ENCODE data around the gene NPHS1. TPM values are rescaled to one million over a fixed set of nuclear protein-coding genes. Genes with fewer than 3 reads are reported as not detected.
"Not testable (repeated sequence)": the region's sequence is repeated elsewhere in the genome, so short reads cannot be mapped to it uniquely, and the experiment has no call there.

NPHS1 gene
- total RNA-seq, 1 donor from 2014 or later = 0.92 TPM

- peak; percentile 61 for DNase-seq (ENCODE audit: low read depth)
- no peak for TF ChIP-seq CTCF (IDR thresholded peaks at IDR 0.05; ENCODE audit: insufficient read depth, low read length, poor library complexity, severe bottlenecking)
- H3K4me3 ChIP-seq (ENCODE audit: low read depth, low read length) = no peak overlapping the region
- H3K27me3 ChIP-seq (ENCODE audit: control insufficient read depth, insufficient read depth, low read length) = peaks cover 7% of the 10 kb centered on the region
- no peaks in the 10 kb centered on the region for H3K36me3 ChIP-seq (ENCODE audit: control insufficient read depth, insufficient read depth, low read length)
These were observed 27.5 kb upstream of the NPHS1 start for GRCh38 chr19:35879770-35880317.

DNA sequence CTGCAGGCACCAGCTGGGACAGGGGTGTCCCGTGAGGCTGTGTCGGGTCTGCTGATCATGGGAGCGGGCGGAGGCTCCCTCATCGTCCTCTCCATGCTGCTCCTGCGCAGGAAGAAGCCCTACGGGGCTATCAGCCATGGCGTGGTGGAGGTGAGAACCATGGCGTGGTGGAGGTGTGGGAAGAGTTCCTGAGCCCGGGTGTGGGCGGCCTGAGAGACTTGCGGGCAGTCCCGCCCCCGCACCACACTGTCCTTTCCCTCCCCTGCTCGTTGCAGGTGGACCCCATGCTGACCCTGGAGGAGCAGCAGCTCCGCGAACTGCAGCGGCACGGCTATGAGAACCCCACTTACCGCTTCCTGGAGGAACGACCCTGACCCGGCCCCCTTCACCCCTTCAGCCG is 26.8 kb upstream of the NPHS1 start:
- Histone ChIP-seq H3K4me3 (ENCODE audit: low read depth, low read length) (no peak overlapping the region), H3K36me3 (ENCODE audit: control insufficient read depth, insufficient read depth, low read length) (no peaks in the 10 kb centered on the region), H3K27me3 (ENCODE audit: control insufficient read depth, insufficient read depth, low read length) (peaks cover 7% of the 10 kb centered on the region)
- DNase-seq (ENCODE audit: low read depth) = no peak
- TF ChIP-seq CTCF (IDR thresholded peaks at IDR 0.05; ENCODE audit: insufficient read depth, low read length, poor library complexity, severe bottlenecking) = no peak

- Histone ChIP-seq H3K4me3 (ENCODE audit: low read depth, low read length) (no peak overlapping the region), H3K36me3 (ENCODE audit: control insufficient read depth, insufficient read depth, low read length) (no peaks in the 10 kb centered on the region), H3K27me3 (ENCODE audit: control insufficient read depth, insufficient read depth, low read length) (peaks cover 15% of the 10 kb centered on the region)
- no peak for DNase-seq (ENCODE audit: low read depth)
- no peak for TF ChIP-seq CTCF (IDR thresholded peaks at IDR 0.05; ENCODE audit: insufficient read depth, low read length, poor library complexity, severe bottlenecking)
These were observed 22.2 kb upstream of the NPHS1 start for GRCh38 chr19:35874392-35874930.

- DNase-seq (ENCODE audit: low read depth) = no peak
- TF ChIP-seq CTCF (IDR thresholded peaks at IDR 0.05; ENCODE audit: insufficient read depth, low read length, poor library complexity, severe bottlenecking) = no peak
- H3K27me3 ChIP-seq (ENCODE audit: control insufficient read depth, insufficient read depth, low read length) = peaks cover 25% of the 10 kb centered on the region
These were observed 19.9 kb upstream of the NPHS1 start for GRCh38 chr19:35872180-35872579.

GRCh38 chr19:35871611-35872010 is 19.3 kb upstream of the NPHS1 start:
- no peak overlapping the region for H3K4me3 ChIP-seq (ENCODE audit: low read depth, low read length)
- no peak for DNase-seq (ENCODE audit: low read depth)
- no peak for TF ChIP-seq CTCF (IDR thresholded peaks at IDR 0.05; ENCODE audit: insufficient read depth, low read length, poor library complexity, severe bottlenecking)
- H3K27me3 ChIP-seq (ENCODE audit: control insufficient read depth, insufficient read depth, low read length) = peaks cover 25% of the 10 kb centered on the region
- no peaks in the 10 kb centered on the region for H3K36me3 ChIP-seq (ENCODE audit: control insufficient read depth, insufficient read depth, low read length)

More at GRCh38 chr19:35872180-35872579, 19.9 kb upstream of the NPHS1 start:
- Histone ChIP-seq H3K4me3 (ENCODE audit: low read depth, low read length) (no peak overlapping the region), H3K36me3 (ENCODE audit: control insufficient read depth, insufficient read depth, low read length) (no peaks in the 10 kb centered on the region)

- H3K4me3 ChIP-seq (ENCODE audit: low read depth, low read length) = no peak overlapping the region
- no peak for TF ChIP-seq CTCF (IDR thresholded peaks at IDR 0.05; ENCODE audit: insufficient read depth, low read length, poor library complexity, severe bottlenecking)
- peaks cover 27% of the 10 kb centered on the region for H3K27me3 ChIP-seq (ENCODE audit: control insufficient read depth, insufficient read depth, low read length)
- no peak for DNase-seq (ENCODE audit: low read depth)
- H3K36me3 ChIP-seq (ENCODE audit: control insufficient read depth, insufficient read depth, low read length) = no peaks in the 10 kb centered on the region
These were observed 18.5 kb upstream of the NPHS1 start for GRCh38 chr19:35870798-35871197.

DNA sequence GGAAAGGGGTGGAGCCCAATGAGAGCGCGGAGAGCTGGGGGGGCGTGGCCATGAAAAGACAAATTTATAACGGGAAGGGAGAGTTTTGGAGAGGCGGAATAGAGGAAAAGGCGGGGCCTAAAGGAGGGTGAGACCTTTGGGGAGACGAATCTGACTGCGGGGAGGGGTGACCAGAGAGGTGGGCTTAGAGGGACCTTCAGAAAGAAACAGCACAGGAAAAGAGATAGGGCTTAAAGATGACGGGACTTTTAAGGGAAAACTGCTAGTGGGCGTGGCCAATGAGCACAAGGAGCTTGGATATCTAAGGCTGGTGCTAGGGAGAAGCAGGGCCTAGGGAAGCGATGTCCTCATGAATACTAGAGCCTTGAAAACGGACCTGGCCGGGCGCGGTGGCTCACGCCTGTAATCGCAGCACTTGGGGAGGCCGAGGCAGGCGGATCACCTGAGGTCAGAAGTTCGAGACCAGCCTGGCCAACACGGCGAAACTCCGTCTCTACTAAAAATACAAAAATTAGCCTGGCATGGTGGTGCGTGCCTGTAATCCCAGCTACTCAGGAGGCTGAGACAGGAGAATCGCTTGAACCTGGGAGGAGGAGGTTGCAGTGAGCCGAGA is 17.9 kb upstream of the NPHS1 start:
- DNase-seq (ENCODE audit: low read depth); H3K36me3 ChIP-seq (ENCODE audit: control insufficient read depth, insufficient read depth, low read length); H3K4me3 ChIP-seq (ENCODE audit: low read depth, low read length): not testable (repeated sequence)
- peaks cover 27% of the 10 kb centered on the region for H3K27me3 ChIP-seq (ENCODE audit: control insufficient read depth, insufficient read depth, low read length)
